ENCODE measurements around the gene FKBP2. TPM values are rescaled to one million over a fixed set of nuclear protein-coding genes. Genes with fewer than 3 reads are reported as not detected.
A peak's percentile ranks its signal among the peaks of the same experiment; 100 is the strongest.

FKBP2 gene
- total and polyA plus RNA-seq, 8 donors = 15.2 to 257 (median 57.6) TPM

DNA sequence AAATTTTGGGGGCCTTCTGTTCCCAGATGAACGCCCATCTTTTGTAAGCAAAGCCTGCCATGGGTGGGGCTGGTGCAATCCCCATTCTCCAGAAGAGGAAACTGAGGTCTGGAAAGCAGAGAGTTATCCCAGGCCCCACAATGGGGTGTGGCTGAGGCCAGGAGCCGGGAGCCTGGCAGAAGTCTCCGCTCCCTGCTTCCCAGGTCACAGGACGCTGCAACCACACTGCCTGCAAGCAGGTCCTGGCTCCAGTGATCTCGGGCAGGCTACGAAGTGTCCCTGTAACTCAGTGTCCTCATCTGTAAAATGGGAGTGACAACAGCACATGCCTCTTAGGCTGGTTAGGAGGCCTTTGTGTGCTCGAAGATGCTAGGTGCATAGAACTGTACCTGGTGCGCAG, 12.1 kb downstream of the FKBP2 start:
- TF ChIP-seq EP300 (IDR thresholded peaks at IDR 0.05) = no peak
- no peak for TF ChIP-seq POLR2AphosphoS5 (IDR thresholded peaks at IDR 0.05)
- TF ChIP-seq CTCF (IDR thresholded peaks at IDR 0.05) = no peak
- no peak for TF ChIP-seq POLR2A (IDR thresholded peaks at IDR 0.05)
- Histone ChIP-seq H3K36me3 (peaks cover 31 to 40% (median 38%) of the 10 kb centered on the region in 4 donors), H3K4me3 (peak overlapping the region in 3 of 4 donors; percentile 80 to 86 (median 83)), H3K4me1 (peaks cover 22 to 39% (median 34%) of the 10 kb centered on the region in 4 donors), H3K27me3 (no peaks in the 10 kb centered on the region), H3K9me3 (no peaks in the 10 kb centered on the region), H3K27ac (peak overlapping the region in 3 of 5 donors; percentile 81 to 89 (median 86))
- intact Hi-C loops (cut with DNase I; ENCODE audit: low total_unique reads) = no loop called here
- WGBS, 5 donors = 55 to 79% (median 64%) methylated on average over 7 to 8 of the region's 8 CpGs
- no peak for DNase-seq

DNA sequence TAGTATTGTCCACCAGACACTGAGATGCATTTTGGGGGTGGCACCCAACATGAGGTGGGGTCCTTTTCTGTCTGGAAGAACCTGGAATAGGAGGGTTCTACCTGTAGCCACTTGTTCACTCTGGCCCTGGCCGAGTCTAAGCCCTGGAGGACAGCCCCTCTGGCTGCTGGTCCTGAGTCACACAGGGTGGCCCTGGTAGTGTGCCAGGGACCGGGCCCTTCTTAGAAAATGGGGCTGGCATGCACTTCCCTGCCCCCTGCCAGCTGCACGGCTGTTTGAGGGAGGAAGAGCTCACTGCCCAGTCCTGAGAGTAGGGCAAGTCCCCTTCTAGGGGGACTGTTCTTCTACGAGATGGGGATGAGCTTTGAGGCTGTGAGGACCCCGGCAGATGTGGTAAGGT, 12.6 kb downstream of the FKBP2 start:
- H3K36me3 ChIP-seq = peaks cover 35 to 44% (median 43%) of the 10 kb centered on the region in 4 donors
- peaks cover 22 to 39% (median 32%) of the 10 kb centered on the region in 4 donors for H3K4me1 ChIP-seq
- intact Hi-C loops (cut with DNase I; ENCODE audit: low total_unique reads) = no loop called here
- WGBS, 5 donors = 41 to 65% (median 57%) methylated on average over 5 of the region's 5 CpGs
- H3K27me3 ChIP-seq = no peaks in the 10 kb centered on the region
- no peak overlapping the region for H3K27ac ChIP-seq
- H3K9me3 ChIP-seq = no peaks in the 10 kb centered on the region
- TF ChIP-seq POLR2A (IDR thresholded peaks at IDR 0.05) (no peak), CTCF (IDR thresholded peaks at IDR 0.05) (no peak), POLR2AphosphoS5 (IDR thresholded peaks at IDR 0.05) (no peak), EP300 (IDR thresholded peaks at IDR 0.05) (no peak)
- no peak for DNase-seq
- H3K4me3 ChIP-seq = no peak overlapping the region

DNA sequence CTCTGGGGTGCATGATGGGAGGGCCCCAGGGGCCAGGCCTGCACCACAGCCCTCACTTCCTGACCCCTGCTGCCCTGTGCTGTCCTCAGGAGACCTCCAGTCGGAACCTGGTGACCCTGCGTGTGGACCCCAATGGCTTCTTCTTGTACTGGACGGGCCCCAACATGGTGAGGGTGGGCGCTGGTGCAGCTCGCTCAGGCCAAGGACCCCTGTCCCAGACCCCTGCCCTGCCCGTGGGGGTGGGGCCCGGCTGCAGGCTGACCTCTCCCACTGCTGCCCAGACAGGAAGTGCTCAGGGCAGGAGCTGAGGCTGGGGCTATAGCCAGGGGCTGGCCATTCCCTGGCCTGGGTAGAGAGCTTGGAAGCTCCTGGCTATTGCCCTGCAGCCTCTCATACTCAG, 13.4 kb downstream of the FKBP2 start:
- Histone ChIP-seq H3K27me3 (no peaks in the 10 kb centered on the region), H3K9me3 (no peaks in the 10 kb centered on the region), H3K4me3 (no peak overlapping the region), H3K36me3 (peaks cover 43 to 52% (median 51%) of the 10 kb centered on the region in 4 donors), H3K4me1 (peaks cover 22 to 39% (median 32%) of the 10 kb centered on the region in 4 donors), H3K27ac (no peak overlapping the region)
- intact Hi-C loops (cut with DNase I; ENCODE audit: low total_unique reads) = no loop called here
- TF ChIP-seq POLR2A (IDR thresholded peaks at IDR 0.05) (no peak), EP300 (IDR thresholded peaks at IDR 0.05) (no peak), CTCF (IDR thresholded peaks at IDR 0.05) (no peak), POLR2AphosphoS5 (IDR thresholded peaks at IDR 0.05) (no peak)
- DNase-seq = no peak
- 85 to 92% (median 88%) methylated on average over 5 to 7 of the region's 7 CpGs for WGBS, 5 donors

GRCh38 chr11:64255135-64256128, 14.5 kb downstream of the FKBP2 start:
- intact Hi-C loops (cut with DNase I; ENCODE audit: low total_unique reads) = no loop called here
- no peak for TF ChIP-seq CTCF (IDR thresholded peaks at IDR 0.05)
- no peak for TF ChIP-seq EP300 (IDR thresholded peaks at IDR 0.05)
- no peak for TF ChIP-seq POLR2AphosphoS5 (IDR thresholded peaks at IDR 0.05)
- no peak for TF ChIP-seq POLR2A (IDR thresholded peaks at IDR 0.05)
- Histone ChIP-seq H3K36me3 (peaks cover 44 to 64% (median 62%) of the 10 kb centered on the region in 4 donors), H3K4me1 (peaks cover 22 to 37% (median 31%) of the 10 kb centered on the region in 4 donors), H3K27me3 (no peaks in the 10 kb centered on the region), H3K4me3 (no peak overlapping the region), H3K9me3 (no peaks in the 10 kb centered on the region), H3K27ac (no peak overlapping the region)
- 86 to 91% (median 89%) methylated on average over 28 to 35 of the region's 35 CpGs for WGBS, 5 donors
- DNase-seq = no peak
